ENCODE results near the gene VAV1. TPM values are rescaled to one million over a fixed set of nuclear protein-coding genes. Genes with fewer than 3 reads are reported as not detected.

VAV1 gene
- total RNA-seq, 4 donors from 2014 or later: 0.83 to 7.6 (median 3.6) TPM

DNA sequence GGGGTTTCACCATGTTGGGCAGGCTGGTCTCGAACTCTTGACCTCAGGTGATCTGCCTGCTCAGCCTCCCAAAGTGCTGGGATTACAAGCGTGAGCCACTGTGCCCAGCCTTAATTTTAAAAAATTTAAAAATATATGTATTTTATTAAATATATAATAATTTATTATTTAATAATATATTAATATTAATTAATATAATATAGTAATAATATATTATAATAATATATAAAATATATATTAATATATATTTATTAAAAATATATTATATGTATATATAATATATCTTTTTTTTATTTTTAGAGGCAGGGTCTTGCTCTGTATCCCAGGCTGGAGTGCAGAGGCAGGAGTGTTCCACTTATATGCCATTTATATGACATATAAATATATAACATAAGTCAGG lies 61.9 kb downstream of the VAV1 start:
- intact Hi-C loops (cut with DNase I): no loop called here
- H3K27ac ChIP-seq: no peak overlapping the region
- no peaks in the 10 kb centered on the region for H3K9me3 ChIP-seq
- WGBS, 2 donors: 86 to 89% methylated on average over 2 of the region's 2 CpGs
- H3K4me1 ChIP-seq: no peaks in the 10 kb centered on the region
- H3K27me3 ChIP-seq: peaks cover 0 to 8% (median 0%) of the 10 kb centered on the region in 4 donors
- H3K4me3 ChIP-seq: no peak overlapping the region
- H3K36me3 ChIP-seq: peaks cover 0 to 5% (median 0%) of the 10 kb centered on the region in 3 donors
- TF ChIP-seq, protein P1, sequence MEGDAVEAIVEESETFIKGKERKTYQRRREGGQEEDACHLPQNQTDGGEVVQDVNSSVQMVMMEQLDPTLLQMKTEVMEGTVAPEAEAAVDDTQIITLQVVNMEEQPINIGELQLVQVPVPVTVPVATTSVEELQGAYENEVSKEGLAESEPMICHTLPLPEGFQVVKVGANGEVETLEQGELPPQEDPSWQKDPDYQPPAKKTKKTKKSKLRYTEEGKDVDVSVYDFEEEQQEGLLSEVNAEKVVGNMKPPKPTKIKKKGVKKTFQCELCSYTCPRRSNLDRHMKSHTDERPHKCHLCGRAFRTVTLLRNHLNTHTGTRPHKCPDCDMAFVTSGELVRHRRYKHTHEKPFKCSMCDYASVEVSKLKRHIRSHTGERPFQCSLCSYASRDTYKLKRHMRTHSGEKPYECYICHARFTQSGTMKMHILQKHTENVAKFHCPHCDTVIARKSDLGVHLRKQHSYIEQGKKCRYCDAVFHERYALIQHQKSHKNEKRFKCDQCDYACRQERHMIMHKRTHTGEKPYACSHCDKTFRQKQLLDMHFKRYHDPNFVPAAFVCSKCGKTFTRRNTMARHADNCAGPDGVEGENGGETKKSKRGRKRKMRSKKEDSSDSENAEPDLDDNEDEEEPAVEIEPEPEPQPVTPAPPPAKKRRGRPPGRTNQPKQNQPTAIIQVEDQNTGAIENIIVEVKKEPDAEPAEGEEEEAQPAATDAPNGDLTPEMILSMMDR (IDR thresholded peaks at IDR 0.05): no peak
- TF ChIP-seq POLR2A (IDR thresholded peaks at IDR 0.05): no peak
- no peak for DNase-seq

DNA sequence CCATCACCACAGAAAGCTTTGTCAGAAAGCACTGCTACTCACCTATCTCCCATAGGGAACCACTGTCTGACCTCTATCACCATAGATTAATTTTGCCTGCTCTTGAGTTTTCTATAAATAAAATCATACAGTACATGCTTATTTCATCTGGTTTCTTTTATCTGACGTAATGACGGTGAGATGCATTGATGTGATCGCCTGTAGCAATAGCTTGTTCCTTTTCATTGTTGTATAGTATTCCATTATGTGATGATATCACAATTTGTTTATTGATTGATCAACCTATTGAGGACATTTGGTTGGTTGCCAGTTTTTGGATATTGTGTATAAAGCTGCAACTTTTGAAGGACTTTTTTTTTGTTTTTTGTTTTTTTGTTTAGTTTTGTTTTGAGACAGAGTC lies 63.0 kb downstream of the VAV1 start:
- DNase-seq: no peak
- Histone ChIP-seq H3K4me3 (no peak overlapping the region), H3K27ac (no peak overlapping the region), H3K36me3 (peaks cover 0 to 5% (median 0%) of the 10 kb centered on the region in 3 donors), H3K4me1 (no peaks in the 10 kb centered on the region), H3K9me3 (no peaks in the 10 kb centered on the region), H3K27me3 (peaks cover 0 to 8% (median 0%) of the 10 kb centered on the region in 4 donors)
- TF ChIP-seq POLR2A (IDR thresholded peaks at IDR 0.05): no peak
- TF ChIP-seq, protein P1 (IDR thresholded peaks at IDR 0.05): no peak
- WGBS, 2 donors: 82 to 95% methylated on average over 3 of the region's 3 CpGs
- intact Hi-C loops (cut with DNase I): no loop called here

DNA sequence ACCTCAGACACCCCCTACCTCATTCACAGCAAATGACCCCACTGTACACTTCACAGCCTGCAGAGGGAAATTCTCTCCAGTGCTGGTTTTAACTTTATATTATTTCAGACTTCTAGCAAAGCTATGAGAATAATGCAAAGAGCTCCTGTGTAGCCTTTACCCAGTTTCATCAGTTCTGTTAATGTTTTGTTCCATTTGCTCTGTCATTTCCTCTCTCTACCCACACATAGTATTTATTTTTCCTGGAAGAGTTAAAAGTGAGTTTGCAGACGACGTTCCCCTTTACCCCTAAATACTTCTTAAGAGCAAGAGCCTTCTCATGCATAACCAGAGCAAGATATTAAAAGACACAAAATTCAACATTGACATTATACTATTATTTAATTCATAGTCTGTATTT lies 65.0 kb downstream of the VAV1 start:
- DNase-seq: no peak
- no peak for TF ChIP-seq POLR2A (IDR thresholded peaks at IDR 0.05)
- TF ChIP-seq, protein P1 (IDR thresholded peaks at IDR 0.05): no peak

DNA sequence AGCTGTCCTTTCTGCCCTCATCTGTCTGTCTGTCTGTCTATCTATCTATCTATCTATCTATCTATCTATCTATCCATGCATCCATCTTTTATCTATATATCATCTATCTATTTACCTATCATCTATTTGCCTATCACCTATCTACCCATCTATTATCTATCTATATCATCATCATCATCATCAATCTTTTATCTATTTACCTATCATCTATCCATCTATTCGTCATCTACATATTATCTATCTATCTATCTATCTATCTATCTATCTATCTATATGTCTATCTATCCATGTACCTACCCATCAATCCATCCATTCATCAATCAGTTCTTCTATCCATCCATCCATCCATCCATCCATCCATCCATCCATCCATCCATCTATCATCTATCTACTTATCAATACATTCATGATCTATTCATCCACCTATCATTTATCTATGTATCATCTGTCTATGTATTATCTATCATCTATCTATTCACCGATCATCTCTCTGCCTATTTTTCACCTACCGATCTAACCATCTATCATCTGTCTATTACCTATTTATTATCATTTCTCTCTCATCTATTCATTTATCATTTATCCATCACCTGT lies 65.7 kb downstream of the VAV1 start:
- Histone ChIP-seq H3K27me3 (no peaks in the 10 kb centered on the region), H3K9me3 (no peaks in the 10 kb centered on the region), H3K4me1 (no peaks in the 10 kb centered on the region), H3K27ac (no peak overlapping the region), H3K36me3 (peaks cover 0 to 5% (median 0%) of the 10 kb centered on the region in 3 donors), H3K4me3 (no peak overlapping the region)
- WGBS, 2 donors: 86 to 88% methylated on average over 3 of the region's 3 CpGs
- no peak for TF ChIP-seq POLR2A (IDR thresholded peaks at IDR 0.05)
- TF ChIP-seq, protein P1 (IDR thresholded peaks at IDR 0.05): no peak
- intact Hi-C loops (cut with DNase I): no loop called here
- no peak for DNase-seq

More for the DNA sequence above, 65.0 kb downstream of the VAV1 start:
- WGBS, 2 donors: 23 to 44% methylated on average over 2 of the region's 2 CpGs
- Histone ChIP-seq H3K9me3 (no peaks in the 10 kb centered on the region), H3K4me1 (no peaks in the 10 kb centered on the region), H3K4me3 (no peak overlapping the region), H3K27ac (no peak overlapping the region), H3K36me3 (peaks cover 0 to 5% (median 0%) of the 10 kb centered on the region in 3 donors), H3K27me3 (no peaks in the 10 kb centered on the region)
- intact Hi-C loops (cut with DNase I): no loop called here

DNA sequence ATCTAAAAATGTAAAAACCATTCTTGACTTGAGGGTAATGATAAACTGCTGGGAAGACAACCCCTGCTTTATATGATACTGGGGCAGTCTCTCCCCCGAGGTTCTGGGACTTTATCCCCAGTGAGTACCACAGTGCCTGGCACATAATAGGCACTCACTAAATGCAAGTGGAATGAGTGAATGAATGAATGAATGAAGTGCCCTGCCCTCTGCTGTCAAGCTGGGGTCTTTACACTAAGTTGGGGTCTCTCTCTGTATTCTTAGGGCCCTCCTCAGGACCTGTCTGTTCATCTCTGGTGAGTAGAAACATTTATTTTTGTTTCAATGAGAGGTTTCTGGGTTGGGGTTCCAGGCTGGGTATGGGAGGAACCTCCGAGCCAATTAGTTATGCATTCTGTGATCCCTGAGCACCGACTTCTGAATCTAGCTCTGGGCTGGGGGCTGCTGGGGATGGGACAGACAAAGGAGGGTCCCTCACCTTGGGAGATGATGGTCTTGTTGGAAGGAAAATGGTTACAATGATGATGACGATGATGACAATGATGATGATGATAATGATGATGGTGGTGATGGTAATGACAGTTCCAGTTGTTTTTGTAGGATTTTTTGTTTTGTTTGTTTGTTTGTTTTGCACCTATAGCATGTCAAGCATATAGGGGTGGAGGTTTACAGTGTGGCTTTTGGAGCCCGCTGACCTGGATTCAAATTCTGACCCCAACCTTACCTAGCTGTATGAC lies 70.5 kb downstream of the VAV1 start:
- 73 to 83% methylated on average over 5 of the region's 5 CpGs for WGBS, 2 donors
- H3K4me3 ChIP-seq: no peak overlapping the region
- no peak for DNase-seq
- intact Hi-C loops (cut with DNase I): no loop called here
- no peaks in the 10 kb centered on the region for H3K27me3 ChIP-seq
- TF ChIP-seq POLR2A (IDR thresholded peaks at IDR 0.05): no peak
- TF ChIP-seq, protein P1 (IDR thresholded peaks at IDR 0.05): no peak
- H3K36me3 ChIP-seq: no peaks in the 10 kb centered on the region
- no peaks in the 10 kb centered on the region for H3K4me1 ChIP-seq
- no peak overlapping the region for H3K27ac ChIP-seq
- no peaks in the 10 kb centered on the region for H3K9me3 ChIP-seq

Measured in esophagus squamous epithelium (tissue), 5 donors.